Measurements from ENCODE around the gene MBD6.

DNA sequence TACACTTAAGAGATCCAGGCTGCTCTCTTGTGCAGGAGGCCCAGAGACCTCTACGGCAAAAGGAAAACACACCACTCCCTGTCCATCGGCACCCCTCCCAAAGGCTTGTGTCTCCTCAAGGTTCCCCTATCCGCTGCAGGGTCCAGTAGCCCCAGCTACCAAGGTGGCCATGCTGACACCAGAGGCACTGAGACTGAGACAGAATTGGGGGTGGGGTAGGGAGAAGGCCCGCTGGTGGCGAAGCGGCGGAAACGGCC lies 2.9 kb upstream of the MBD6 start:
- TF ChIP-seq, protein P1, sequence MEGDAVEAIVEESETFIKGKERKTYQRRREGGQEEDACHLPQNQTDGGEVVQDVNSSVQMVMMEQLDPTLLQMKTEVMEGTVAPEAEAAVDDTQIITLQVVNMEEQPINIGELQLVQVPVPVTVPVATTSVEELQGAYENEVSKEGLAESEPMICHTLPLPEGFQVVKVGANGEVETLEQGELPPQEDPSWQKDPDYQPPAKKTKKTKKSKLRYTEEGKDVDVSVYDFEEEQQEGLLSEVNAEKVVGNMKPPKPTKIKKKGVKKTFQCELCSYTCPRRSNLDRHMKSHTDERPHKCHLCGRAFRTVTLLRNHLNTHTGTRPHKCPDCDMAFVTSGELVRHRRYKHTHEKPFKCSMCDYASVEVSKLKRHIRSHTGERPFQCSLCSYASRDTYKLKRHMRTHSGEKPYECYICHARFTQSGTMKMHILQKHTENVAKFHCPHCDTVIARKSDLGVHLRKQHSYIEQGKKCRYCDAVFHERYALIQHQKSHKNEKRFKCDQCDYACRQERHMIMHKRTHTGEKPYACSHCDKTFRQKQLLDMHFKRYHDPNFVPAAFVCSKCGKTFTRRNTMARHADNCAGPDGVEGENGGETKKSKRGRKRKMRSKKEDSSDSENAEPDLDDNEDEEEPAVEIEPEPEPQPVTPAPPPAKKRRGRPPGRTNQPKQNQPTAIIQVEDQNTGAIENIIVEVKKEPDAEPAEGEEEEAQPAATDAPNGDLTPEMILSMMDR (optimal IDR thresholded peaks at IDR 0.05 in 1 of 3, IDR thresholded peaks at IDR 0.05 in 1 of 3, conservative IDR thresholded peaks at IDR 0.05 in 1 of 3; ENCODE audit: extremely low read depth in 1 of 3, insufficient read depth in 2 of 3, low read length in 3 of 3): no peak
- TF ChIP-seq EZH2 (IDR thresholded peaks at IDR 0.05; ENCODE audit: low read length): no peak

All from keratinocyte (primary cell).